ENCODE results near the gene NPAS3. TPM values are rescaled to one million over a fixed set of nuclear protein-coding genes. Genes with fewer than 3 reads are reported as not detected.

Gene NPAS3
- polyA plus RNA-seq, 4 donors = 8.2 to 8.6 (median 8.5) TPM

DNA sequence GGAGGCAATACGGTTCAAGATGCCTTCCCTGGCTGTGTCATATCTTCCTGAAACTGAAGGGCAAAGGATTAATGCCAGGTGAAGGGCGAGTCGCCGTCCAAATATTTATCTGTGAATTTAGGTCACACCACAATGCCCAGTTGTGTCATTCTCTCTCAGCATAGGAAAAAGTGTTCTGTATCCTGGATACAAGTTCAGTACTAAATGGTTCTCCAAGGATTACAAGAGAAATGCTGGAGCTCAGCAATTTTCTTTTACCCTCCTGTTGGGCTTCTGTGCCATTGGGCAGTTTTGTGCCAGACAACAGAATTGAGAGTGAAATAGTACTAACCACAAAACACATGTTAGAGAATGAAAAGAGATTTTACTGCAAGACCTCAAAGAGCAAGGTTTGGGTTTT is 518.3 kb downstream of the NPAS3 start:
- DNase-seq (ENCODE audit: low read depth in 4 of 4, low spot score in 2 of 4) = no peak

- no peak for DNase-seq (ENCODE audit: low read depth in 4 of 4, low spot score in 2 of 4)
Measured at GRCh38 chr14:33457617-33458016, 518.9 kb downstream of the NPAS3 start.

- no peak for DNase-seq (ENCODE audit: low read depth in 4 of 4, low spot score in 2 of 4)
Measured at GRCh38 chr14:33460164-33460563, 521.5 kb downstream of the NPAS3 start.

DNA sequence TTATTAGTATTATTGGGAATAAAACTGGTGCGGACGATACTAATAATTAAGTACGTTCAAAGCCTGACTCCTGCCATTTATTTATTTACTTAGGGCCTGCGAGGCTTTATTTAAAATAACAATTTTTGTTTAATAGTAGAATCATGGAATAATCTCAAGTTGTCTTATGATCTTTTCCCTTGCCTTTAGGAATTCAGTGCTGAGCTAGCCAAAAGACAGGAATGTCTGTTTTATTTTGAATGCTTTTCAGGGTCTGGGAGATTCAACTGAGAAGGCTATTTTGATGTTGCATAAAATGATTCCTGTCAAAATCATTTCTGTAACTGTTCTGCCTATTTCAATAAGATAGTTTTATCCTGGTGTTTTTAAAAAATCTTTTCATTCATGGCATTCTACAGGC is 522.4 kb downstream of the NPAS3 start:
- no peak for DNase-seq (ENCODE audit: low read depth in 4 of 4, low spot score in 2 of 4)

DNA sequence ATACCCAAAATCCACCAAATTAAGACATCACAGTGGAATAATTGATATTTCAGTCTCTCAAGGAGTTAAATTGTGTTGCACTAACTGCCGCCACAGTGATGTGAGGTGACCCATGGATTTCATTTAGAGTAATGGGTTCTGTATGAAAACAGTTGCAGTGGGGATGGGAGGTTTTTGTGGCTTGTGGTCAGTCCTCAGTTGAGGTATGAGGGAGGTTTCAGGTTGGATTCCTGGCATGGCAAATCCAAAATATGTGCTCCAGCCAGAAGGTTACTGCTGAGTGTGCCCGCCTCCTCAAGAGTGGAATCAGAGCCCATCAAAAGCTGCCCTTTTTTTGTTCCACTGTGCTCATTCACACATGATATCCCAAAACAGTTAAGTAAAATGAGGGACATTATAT is 525.1 kb downstream of the NPAS3 start:
- DNase-seq (ENCODE audit: low read depth in 4 of 4, low spot score in 2 of 4) = no peak

DNA sequence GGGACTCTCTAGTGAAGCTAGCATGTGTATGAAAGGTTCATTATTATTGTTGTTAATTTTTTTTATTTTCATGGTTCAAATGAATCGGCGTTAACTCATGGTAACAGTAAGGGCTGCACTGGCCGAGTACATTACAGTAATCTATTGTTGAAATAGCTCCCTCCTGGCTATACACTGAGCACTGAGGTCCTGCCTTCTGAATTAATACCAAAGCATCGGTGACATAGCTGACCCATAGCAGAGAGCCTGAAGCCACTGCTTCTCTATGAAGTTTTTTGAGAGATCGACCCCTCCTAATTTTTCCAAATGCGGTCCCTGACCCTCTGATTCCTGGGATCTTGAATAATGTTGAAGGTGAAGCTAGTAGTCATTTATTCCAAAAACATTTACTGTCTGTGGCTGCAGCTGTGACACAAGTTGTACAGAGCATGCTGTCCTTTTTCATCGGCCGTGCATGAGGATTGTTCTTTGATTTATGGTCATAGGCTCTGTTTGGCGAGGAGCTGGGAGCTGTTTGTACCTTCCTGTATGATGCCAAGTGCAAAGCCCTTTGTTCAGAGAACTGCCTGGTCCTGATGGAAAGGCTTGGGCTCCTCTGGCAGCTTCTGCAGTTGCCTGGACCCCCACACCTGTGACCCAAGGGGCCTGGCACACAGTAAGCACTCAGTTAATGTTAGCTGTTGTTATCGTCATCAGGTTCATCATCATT is 525.7 kb downstream of the NPAS3 start:
- DNase-seq (ENCODE audit: low read depth in 4 of 4, low spot score in 2 of 4) = no peak

DNA sequence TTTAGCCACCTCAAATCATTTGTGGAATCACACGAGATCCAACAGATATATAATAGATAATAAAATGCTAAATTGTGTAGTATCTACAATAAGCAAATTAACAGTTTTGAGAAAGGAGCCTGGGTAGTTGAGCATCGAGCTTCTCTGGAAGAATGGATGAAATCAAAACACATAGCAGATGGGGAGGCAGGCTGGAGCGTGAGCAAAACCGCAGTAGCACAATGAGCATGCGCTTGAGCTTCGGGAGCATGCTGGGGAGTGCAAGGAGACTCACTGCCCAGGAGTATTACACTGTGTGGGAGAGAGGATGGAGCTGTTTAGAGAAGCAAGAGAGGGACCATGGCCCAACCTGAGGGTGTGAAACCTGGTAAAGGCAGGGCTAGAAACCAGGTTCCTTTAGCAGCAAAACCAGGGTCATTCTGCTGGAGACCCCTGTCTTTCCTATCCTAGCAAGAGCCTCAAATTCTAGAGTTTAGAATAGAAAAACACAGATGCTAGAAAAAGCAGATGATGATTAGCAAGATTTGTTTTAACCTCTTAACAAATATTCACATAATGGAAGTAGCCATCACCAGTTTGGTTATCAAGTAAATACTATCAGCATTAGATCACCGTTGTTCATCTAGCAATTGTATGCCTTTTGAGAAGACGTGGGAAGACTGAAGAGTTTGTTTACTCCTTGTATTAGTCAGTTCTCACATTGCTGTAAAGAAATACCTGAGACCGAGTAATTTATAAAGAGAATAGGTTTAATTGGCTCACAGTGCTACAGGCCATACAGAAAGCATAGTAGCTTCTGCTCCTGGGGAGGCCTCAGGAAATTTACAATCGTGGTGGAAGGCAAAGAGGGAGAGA is 527.4 kb downstream of the NPAS3 start:
- DNase-seq (ENCODE audit: low read depth in 4 of 4, low spot score in 2 of 4) = no peak

DNA sequence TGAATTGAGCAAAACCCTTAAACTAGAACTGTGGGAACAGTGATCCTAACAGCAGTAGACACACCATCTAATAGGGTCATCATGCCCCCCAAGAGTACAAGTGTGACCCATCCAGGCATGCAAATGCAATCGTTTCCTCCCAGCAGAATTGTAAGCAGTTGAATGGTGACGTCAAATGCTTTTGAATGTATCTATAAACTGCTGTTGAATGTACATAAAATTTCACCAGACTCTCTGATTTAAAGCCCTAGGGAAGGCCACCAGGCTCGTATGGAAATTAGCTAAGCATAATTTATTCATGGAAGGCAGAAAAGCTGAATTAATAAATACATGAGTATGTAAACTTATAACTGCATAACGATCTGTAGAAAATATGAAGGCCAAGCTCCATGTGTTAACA is 529.3 kb downstream of the NPAS3 start:
- no peak for DNase-seq (ENCODE audit: low read depth in 4 of 4, low spot score in 2 of 4)

DNA sequence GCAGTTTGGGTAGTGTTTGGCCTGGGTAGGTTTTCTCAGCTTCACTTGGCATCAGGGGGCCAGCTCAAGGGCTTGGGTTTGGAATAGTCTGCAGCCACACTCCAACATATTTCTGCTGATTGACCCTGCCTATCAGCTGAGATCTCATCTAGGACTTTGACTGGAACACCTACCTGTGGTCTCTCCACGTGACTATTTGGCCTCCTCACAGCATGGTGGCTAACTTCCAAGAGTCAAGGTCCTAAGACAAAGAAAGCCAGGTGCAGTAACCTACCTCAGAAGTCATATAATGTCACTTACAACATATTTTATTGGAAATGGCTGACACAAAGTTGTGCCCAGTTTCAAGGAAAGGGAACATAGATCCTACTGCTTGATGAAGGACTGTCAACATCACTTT is 531.2 kb downstream of the NPAS3 start:
- DNase-seq (ENCODE audit: low read depth in 4 of 4, low spot score in 2 of 4) = no peak

DNA sequence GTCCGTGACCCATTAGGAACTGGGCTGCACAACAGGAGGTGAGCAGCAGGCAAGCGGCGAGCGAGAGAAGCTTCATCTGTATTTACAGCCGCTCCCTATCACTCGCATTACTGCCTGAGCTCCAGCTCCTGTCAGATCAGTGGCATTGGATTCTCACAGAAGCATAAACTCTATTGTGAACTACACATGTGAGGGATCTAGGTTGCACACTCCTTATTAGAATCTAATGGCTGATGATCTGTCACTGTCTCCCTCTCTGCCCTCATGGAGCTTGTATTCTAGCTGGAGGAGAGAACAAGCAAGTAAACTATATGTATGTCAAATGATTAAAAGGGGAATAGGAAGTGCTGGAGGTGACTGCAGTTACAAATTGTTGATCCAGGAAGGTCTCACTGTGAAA is 533.1 kb downstream of the NPAS3 start:
- no peak for DNase-seq (ENCODE audit: low read depth in 4 of 4, low spot score in 2 of 4)

DNA sequence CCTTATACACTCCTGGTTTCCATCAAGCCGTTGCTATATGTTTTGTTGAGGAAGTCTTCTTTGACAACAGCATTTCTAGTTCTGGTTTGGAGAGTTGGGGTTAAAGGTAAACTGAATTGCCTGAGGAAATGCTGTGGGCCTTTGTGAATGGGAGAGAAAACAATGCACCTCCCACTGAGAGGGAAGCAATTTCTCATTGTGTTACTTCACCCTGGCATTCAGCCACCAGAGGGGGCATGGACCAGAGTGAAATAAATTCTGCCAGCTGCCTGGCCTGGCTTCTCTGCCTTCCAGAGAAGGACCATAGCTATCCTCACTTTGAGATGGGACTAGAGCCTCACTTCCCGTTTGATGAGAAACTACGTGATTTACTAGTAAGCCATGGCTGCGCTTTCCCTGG is 536.9 kb downstream of the NPAS3 start:
- peak in 3 of 4 donors; percentile 26 to 62 (median 55) for DNase-seq (ENCODE audit: low read depth in 4 of 4, low spot score in 2 of 4)

- DNase-seq (ENCODE audit: low read depth in 4 of 4, low spot score in 2 of 4) = no peak
Measured at GRCh38 chr14:33477797-33478196, 539.1 kb downstream of the NPAS3 start.

DNA sequence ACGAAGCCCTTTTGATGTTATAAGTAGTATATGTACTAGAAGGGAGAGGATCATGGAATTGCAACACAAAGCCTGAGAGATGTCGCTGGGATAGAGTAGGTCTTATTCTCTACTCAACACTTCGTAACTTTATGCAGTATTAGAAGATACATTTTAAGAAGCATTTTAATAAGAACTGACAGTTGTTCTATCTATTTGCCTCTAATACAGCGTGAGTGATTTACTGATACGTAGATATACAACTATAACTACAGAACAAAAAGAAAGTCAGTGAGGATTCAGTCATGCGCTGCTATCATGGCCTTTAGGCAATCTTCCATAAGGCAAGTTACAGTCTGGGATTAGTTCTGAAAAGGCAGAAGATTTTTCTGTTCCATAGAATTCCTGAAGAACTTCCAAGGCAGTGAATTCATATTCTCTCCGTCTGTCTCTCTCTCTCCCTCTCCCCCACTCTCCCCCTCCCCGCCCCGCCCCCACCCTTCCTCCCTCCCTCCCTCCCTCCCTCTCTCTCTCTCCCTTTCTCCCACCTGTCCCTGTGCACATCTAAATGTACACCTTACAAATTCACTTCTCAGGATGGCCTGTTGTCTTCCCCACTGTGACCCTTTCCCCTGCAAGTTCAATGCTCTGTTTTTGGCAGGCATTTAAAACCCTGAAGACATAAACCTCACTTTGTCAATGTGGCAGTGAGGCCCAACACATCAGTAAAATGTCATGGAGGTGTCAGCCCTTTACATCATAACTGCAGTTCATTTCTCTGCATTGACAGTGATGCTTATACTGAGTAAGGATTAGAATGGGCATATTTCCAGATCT is 541.6 kb downstream of the NPAS3 start:
- DNase-seq (ENCODE audit: low read depth in 4 of 4, low spot score in 2 of 4) = no peak

DNA sequence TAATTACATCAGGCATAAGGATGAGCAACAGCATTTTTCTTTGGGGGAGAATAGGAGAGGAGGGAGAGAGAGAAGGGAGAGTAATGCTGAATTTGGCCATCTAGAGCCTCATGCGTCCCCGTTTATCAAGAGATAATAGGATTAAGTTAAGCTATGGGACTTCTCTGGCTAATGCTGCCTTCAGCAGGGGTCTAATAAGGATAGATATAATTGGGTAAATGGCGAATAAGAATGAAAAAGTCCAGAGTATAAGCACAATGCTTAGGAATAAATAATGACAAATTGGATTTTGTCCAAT is 542.2 kb downstream of the NPAS3 start:
- no peak for DNase-seq (ENCODE audit: low read depth in 4 of 4, low spot score in 2 of 4)

GRCh38 chr14:33483110-33483509 is 544.4 kb downstream of the NPAS3 start:
- DNase-seq (ENCODE audit: low read depth in 4 of 4, low spot score in 2 of 4) = no peak

- DNase-seq (ENCODE audit: low read depth in 4 of 4, low spot score in 2 of 4) = no peak
Measured at GRCh38 chr14:33483541-33483940, 544.9 kb downstream of the NPAS3 start.

DNA sequence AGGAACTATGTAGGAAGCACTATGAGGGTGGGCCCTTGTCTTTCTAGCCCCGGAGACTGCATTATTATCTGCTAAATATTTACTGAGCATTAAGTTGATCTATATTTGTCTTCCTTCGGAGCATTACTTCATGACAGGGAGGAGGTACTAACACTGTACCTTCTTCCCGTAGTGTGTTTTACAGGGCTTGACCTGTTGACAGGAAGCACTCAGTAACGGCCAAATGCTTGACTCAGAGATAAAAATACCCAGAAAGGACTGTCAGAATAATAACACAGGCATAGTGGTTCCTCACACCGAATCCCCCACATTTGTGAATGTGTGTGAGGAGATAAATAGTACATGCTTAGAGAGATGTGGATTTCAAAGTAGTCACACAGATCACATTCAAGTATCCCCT is 545.6 kb downstream of the NPAS3 start:
- DNase-seq (ENCODE audit: low read depth in 4 of 4, low spot score in 2 of 4) = no peak

- DNase-seq (ENCODE audit: low read depth in 4 of 4, low spot score in 2 of 4) = no peak
Measured at GRCh38 chr14:33486332-33486890, 547.7 kb downstream of the NPAS3 start.

DNA sequence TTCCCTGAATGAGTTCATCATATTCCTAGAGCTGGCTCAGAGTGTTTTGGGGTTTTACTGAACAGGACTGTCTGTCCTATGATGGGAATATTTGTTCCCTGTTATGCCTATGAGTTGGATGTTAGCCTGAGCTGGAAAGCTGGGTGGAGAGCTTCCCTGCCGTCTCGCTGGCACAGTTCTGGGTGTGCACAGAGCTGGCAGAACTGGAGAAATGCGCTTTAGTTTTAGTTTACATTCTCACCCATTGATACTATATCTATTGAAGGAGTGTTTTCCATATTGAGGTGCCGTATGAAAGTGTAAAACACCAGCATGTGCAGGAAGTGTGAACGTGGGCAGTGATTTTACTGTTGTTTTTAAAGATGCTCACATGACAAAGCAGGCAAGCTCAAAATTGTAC is 549.9 kb downstream of the NPAS3 start:
- no peak for DNase-seq (ENCODE audit: low read depth in 4 of 4, low spot score in 2 of 4)

DNA sequence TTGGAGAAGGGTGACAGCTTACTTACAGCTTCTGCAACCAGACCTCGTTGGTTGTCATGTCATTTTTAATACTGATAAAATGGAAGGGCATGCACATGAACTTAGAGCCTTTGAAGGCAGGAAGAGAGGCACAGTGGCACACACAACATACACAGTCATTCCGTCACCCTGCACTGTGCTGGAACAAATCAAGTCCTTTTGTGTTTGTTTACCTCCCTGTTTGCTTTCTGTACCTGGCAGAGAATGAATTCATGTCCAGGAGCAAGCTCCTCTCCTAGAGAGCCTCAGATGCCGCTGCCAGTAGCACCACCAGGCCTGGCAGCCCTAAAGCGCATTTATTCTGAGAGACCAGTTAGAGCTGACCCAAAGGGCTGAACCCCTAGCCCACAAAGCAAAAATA is 551.9 kb downstream of the NPAS3 start:
- DNase-seq (ENCODE audit: low read depth in 4 of 4, low spot score in 2 of 4) = no peak

- DNase-seq (ENCODE audit: low read depth in 4 of 4, low spot score in 2 of 4) = no peak
Measured at GRCh38 chr14:33491112-33491511, 552.4 kb downstream of the NPAS3 start.

Measured in left renal cortex interstitium (tissue), 4 donors.